ENCODE data around the gene MSH3.
"Not testable (repeated sequence)": the region's sequence is repeated elsewhere in the genome, so short reads cannot be mapped to it uniquely, and the experiment has no call there.

MSH3 gene

DNA sequence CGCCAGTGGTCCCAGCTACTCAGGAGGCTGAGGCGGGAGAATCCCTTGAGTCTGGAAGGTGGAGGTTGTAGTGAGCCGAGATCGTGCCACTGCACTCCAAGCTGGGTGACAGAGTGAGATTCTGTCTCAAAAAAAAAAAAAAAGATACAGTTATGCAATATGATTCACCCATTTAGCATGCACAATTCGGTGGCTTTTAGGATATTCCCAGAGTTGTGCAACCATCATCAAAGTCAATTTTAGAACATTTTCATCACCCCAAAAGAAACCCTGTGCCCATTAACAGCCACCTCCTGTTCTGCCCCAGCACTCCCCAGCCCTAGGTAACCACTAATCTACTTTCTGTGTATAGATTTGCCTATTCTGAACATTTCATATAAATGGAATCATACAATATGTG is 4.7 kb downstream of the MSH3 start:
- ATAC-seq = no peak

DNA sequence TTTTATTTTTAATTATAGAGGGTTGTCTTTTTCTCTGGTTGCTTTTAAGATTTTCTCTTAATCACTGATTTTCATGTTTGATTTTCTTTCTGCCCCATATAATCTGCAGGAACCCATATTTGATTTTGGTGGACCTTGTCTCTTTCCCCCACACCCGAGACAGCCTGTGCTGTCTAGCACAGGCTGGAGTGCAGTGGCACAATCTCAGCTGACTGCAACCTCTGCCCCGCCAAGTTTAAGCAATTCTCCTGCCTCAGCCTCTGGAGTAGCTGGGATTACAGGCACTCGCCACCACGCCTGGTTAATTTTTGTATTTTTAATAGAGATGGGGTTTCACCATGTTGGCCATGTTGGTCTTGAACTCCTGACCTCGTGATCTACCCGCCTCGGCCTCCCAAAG is 6.2 kb downstream of the MSH3 start:
- ATAC-seq = not testable (repeated sequence)

DNA sequence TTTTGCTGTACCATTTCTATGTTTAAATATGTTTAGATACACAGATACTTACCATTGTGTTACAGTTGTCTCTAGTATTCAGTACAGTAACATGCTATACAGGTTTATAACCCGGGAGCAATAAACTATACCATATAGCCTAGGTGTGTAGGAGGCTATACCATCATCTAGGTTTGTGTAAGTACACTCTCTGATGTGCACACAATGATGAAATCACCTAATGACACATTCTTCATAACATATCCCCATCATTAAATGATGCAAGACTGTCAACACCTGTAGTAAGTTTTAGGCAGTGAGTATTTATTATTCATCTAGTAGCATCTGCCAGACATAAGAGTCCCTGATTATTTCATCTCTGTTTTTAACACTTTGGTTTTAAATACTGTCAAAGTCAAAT is 7.7 kb downstream of the MSH3 start:
- ATAC-seq = peak in 1 of 2 donors; percentile 87

DNA sequence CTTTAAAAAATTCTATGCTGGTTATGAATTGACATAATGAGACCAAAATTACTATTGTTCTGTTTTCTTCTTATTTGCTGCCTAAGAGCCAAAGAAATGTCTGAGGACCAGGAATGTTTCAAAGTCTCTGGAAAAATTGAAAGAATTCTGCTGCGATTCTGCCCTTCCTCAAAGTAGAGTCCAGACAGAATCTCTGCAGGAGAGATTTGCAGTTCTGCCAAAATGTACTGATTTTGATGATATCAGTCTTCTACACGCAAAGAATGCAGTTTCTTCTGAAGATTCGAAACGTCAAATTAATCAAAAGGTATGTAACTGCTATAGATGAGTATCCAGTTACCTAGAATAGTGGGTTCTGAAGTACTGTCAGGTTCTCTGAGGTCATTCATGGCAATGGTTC is 10.6 kb downstream of the MSH3 start:
- no peak for ATAC-seq

DNA sequence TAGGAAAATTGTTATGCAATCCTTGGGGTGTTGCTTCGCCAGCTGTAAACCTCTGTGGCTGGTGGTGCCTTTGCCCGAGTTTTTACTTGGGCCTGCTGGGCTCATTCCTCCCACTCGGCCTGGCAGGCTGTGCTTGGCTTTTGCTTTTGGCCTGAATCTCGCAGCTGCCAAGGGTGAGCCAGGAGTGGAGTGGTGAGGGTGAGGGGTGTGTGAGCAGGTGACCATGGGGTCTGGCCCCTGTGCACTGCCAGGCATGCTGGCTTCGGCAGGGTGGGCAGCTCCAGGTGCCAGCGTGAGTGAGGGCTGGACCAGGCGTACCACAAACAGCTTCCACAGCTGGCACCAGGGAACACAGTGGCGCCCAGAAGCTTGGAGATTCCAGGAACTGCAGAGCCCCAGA is 12.9 kb downstream of the MSH3 start:
- no peak for ATAC-seq

DNA sequence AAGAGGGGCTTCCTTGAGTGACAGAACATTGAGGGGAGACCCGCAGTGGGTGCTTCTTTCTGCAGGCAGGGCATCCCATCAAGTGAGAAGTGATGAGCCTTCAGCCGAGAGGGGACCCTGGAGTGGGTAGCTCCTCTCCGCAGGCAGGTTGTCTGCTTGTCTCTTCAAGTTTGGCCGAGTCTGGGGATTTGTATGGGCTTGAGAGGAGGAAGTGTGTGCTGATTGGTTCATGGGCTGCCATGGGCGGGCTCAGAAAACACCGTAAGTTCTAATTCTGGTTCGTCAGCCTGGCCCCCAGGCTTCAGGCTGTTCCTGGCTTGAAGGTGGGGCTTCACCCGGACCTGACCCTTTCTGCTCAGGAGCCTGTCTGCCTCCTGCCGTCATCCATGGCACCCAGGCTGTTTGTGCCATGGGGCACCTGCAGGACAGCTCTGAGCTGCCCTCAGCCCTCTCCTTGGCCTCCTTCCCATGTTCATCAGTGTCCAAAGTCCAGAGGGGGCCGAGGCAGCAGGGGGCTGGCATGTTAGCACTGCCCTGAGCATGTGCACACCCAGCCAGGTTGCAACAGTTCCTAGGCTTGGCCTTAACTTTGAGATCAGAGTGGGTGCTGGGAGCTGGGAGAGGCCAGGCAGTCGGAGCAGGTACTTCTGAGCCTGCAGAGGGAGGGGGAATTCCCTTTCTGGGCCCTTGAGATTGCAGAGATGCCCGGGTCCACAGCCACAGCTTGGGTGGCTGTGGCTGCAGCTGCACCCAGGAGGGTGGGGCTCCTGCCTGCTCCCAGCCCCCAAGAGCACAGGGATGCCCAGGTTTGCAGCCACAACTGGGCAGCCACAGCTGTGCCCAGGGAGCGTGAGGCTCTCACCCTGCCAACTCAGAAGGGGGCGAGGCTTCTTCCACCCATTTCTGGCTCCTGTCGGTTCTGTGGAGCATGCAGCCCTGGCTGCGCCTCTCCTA is 13.8 kb downstream of the MSH3 start:
- ATAC-seq = peak; percentile 25 to 30

DNA sequence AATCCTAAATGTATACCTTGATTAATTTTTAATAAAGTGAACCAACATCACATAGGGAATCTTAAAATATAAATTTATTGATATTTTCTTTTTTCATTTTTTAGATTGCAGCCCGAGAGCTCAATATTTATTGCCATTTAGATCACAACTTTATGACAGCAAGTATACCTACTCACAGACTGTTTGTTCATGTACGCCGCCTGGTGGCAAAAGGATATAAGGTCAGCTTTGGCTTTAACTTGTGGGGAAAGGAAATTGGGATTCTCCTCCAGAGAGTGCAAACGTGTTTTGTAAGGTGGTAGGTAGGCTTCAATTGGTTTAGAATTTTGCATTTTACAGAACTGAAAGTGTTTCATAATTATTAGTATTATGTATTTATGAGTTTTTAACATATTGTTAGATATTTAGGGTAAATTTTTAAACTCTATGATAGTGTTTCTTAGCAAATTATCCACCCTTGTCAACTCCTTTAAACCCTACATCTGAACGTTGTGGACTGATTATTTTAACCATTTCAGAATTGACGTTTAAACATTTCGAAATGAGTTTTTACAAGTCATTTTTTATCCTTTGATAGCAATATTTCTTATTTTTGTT is 17.8 kb downstream of the MSH3 start:
- ATAC-seq = peak; percentile 62 to 64

DNA sequence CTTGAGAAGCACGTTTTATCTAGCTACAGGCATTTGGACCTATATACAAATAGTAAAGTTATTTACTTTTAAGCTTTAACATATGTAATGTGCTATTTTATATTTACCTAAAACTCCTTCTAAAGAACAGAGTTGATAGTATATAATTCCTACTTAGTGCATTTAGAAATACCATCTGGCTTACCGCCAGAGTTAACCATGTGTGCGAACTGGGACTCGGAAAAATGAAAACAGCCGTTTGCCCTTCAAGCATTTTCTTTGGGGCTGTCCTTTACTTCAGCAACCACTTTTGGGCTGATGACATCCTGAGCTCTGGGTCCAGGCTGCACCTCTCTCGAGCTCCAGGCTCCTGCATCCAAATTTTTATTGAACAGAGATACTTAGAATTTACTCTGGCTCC is 22.3 kb downstream of the MSH3 start:
- no peak for ATAC-seq

DNA sequence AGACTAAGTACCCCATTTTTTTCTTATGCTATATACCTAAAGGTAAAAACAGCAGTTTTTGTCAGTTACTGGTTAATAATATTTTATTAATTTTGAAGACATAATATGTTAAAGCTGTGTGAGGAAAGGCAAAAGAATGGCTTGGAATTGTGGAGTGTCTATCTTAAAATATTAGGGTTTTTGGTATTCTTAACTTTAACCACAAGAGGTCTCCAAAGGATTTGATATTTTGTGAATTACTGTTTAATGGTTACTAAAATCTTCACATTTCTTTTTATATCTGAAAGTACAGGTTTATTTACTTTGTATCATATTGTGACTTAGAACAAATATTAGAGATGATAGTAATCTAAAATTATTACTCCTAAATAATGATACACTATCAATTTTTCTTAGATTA is 32.3 kb downstream of the MSH3 start:
- ATAC-seq = no peak

DNA sequence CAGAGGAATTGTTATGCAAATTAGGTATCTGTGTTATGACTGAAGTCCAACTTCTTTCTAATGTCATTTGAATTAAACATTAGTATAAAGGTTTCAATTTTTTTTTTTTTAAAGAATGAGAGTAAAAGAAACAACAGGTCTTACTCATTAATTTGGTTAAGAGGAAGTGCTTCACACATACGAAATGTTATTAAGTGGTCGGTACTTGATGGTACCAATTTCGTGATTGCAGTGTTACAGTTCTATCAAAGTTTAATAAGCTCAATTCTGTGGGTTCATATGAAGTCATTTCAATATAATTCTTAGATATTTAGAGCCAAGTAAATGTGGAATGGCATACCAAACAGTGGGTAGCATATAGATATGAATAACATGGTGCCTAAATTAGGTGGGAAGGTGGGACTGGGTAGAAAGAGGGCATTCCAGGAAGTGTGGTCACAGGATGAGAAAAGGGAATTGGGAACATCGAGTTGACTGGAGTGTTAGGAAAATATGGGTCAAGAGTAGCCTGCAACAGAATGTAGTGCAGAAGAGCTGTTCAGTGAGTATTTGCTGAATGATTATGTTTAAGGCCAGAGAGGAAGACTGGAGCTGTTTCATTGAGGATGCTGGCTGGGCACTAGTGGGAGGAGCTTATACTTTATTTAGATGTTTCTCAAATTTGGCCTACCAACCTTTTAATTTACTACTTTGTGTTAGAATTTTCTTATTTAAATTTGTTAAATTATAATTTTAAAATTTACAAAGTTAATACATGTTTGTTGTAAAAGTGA is 34.4 kb downstream of the MSH3 start:
- ATAC-seq = peak in 1 of 2 donors; percentile 62

DNA sequence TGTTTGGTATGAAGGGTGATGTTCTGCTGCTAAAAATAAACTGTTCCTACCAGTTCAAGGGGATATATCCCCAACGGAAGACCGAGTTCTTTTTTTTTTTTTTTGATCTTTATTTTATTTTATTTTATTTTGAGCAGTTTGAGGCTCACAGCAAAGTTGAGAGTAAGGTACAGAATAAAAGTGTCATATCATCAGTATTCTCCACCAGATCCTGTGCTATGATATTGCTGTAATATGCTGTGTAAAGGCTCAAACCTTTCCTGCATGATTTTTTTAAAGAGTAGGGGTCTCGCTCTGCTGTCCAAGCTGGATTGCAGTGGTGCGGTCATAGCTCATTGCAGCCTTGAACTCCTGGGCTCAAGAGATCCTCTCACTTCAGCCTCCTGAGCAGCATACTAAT is 35.2 kb downstream of the MSH3 start:
- ATAC-seq = no peak

DNA sequence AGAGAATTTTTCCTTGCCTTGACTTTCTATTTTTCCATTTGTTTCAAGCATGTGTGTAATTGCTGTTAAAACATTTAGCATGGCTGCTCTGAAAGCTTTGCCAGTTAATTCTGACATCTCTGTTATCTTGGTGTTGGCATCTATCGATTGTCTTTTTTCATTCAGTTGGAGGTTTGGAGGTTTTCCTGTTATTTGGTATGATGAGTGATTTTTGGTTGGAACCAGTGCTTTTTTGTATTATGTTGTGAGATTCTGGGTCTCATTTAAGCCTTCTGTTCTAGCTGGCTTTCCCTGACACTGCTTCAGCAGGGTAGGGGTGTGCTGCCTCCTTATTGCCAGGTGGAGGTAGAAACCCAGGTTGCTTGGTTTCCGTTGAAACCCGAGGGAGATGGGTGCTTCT is 41.2 kb downstream of the MSH3 start:
- no peak for ATAC-seq

DNA sequence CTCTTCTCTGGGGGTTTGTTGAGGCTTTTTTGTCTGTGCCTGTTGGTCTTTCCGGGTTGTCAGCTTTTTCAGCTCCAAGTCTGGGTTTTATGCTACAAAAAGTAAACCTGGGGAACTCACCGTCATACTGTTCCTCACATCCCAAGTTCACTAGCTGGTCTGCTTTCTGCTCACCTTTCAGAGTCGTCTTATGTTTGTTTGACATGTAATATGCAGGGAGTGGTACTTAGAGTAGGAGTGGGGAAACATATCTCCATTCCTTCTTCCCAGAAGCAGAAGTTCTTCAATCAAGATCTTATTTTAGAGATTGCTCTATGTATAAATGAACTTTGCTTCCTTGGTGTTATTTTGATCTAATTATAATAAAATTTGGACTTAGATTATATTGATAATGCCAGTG is 42.0 kb downstream of the MSH3 start:
- no peak for ATAC-seq

DNA sequence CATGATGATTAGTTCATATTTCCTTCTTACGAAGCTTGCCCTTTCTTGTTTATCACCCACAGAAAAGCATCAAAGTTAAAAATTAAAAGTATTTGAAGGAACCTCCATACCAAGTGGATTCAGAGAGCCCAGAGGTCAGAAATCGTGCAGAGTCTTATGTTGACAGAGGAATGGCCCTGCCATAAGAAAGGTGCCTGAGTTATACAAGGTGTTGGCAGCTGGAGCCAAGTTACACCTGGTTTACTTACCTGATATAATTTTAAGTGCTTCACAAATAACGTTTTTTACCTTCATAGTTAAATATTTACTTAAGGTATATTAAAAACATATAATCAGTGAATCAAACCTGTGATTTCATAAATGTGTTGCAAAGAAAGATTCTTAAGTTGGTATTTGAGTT is 42.6 kb downstream of the MSH3 start:
- ATAC-seq = no peak

DNA sequence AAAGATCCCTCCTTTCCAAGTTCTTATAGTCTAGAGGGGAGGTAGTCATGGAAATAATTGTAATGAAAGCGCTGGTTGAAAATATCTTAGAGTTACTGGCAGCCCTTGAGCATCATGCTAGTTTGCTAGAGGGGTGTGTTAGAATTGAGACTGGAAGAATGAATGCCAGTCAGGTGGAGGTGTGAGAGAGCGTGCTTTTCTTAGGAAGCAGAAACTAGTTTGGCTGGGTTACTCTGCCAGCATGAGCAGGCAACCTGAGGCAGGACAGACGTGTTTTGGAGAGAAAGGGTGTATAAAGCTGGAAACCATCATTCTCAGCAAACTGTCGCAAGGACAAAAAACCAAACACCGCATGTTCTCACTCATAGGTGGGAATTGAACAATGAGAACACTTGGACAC is 43.9 kb downstream of the MSH3 start:
- no peak for ATAC-seq

DNA sequence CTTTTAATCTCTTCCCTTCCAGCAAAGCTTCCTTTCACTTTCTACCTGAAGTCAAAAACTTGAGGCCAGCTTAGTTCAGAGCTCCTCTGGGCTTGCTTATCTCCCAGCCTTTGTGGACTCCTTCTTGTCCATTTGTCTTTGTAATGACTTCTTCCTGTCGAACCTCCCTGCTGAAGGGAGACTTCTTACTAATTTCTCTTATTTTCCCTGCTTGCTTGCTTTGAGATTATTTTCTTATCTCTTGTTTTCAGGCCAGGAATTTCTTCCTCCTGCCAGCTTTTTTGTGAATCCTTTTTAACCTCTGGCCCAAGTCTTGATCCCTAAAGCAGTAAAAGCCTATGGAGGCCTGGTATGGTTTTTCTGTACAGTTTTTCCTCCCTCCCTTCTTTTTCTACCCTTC is 47.1 kb downstream of the MSH3 start:
- no peak for ATAC-seq

DNA sequence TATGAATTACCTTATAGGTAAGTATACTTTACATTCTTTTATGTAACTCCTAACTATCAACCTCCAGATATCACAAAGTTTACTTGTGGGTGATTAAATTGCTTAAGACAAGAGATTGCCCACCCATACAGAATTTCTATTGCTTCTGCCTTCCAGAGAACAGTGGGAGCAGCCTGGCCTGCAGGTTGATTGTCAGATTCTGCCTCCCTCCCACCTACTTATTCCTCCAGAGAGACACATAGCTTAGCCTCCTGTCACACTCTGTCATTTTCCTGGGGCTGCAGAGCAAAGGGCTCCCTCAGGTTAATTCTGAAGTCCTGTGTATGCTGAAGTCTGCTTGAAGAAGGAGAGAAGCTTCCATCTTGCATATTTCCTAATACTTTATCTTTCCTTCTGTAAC is 48.8 kb downstream of the MSH3 start:
- no peak for ATAC-seq

DNA sequence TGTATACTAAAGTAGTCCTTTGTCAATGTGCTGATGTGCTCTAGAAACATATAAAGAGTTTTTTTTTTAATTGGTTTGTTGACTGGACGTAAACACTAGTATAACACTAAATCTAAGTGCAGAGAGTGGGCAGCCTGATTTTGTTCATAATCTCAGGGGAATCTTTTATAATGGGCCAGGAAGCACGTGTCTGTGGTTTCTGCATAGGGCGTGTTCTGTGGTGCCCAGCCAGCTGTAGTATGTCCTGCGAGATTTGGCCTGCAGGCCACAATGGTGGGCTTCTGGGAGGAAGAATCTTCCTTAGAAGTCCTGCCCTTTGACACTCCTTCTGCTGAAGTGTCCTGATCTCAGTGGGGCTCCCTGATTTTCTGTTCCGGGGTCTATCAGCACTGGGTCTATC is 49.3 kb downstream of the MSH3 start:
- no peak for ATAC-seq

DNA sequence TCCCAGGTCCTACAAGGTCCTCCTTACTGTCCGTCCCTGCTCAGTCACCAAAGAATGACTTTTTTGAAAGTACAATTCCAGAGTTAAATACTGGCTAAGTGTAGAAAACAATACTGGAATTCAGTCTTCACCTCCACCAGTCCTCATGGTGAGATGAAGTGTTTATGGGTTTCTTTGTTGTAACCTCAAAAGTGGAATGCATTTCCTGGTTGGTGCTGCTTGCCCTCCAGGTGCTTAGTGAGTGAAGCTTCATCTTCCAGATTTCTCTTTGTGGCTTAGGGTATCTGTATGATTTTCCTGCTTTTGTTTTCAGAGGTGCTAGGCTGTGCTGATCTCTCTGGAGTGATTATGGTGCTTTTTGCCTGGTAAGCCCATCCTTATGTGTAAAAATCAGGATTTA is 49.8 kb downstream of the MSH3 start:
- ATAC-seq = no peak

DNA sequence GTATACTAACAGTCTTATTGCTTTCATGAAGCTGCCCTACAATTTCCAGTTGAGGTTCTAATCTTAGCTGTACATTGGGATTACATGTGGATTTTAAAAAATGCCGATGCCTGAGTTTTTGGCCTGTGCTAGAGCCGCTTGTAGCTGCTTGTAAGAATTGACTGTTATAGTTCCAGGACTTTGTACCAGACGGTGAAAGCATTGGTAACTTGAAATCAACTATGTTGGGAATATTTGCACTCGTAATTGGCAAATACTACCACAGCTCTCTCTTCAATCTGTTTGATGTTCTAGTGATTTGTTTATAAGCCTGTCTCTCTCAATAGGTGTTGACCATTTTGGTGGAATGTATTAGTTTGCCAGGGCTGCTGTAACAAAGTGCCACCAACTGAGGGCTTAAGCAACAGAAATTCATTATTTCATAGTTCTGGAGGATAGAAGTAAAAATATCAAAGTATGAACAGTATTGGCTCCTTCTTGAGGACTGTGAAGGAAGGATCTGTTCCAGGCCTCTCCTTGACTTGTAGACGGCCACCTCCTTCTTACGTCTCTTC is 50.8 kb downstream of the MSH3 start:
- no peak for ATAC-seq

DNA sequence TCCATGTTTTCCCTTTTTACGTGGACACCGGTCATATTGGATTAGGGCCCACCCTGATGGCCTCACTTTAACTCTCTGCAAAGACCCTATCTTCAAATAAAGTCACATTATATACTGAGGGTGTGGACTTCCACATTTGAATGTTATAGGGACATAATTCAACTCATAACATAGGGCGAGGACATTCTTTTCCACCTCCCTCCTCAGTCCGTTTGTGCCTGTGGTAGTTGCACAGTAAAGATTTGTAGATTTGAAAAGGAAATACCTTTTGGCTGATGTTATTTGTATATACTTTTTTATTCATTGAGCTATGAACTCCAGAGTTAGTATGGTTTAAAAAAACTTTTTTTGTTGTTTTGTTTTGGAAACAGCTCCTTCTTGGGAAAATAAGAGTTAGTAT is 51.3 kb downstream of the MSH3 start:
- no peak for ATAC-seq

DNA sequence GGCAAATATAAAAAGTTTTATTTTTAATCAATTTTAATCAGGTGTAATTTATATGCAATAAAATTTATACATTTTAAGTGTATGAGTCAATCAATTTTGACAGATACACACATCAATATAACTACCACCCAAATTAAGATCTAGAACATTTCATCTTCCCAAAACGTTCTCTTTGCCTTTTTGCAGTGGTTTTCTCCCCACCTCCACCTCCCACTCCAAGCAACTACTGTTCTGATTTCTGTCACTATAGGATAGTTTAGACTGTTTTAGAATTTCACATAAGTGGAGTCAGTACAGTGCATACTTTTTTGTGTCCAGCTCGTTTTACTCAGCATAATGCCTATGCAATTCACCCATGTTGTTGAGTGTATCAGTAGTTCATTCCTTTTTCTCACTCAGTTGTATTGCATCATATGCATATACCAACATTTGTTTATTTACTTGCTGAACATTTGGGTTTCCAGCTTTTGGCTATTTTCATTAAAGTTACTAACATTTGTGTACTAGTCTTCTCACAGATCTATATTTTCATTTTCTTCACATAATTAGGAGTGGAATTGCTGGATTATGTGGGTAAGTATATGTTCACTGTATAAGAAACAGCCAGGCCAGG is 52.5 kb downstream of the MSH3 start:
- no peak for ATAC-seq

DNA sequence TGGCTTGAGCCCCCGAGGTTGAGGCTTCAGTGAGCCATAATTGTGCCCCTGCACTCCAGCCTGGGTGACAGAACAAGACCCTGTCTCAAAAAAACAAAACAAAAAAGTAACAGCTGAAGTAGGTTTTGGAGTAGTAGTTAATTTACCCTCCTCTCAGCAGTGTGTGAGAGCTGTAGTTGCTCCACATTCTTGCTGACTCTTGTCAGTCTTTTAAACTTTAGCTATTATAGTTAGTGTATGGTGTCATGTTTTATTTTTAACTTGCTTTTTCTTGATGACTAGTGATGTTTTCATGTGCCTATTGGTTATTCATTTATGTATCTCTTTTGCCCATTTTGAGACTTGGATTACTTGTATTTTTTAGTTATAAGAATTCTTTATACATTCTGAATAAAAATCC is 53.2 kb downstream of the MSH3 start:
- no peak for ATAC-seq
